Epithelial cell of proximal tubule (primary cell): ENCODE measurements around the gene FFAR2. TPM values are rescaled to one million over a fixed set of nuclear protein-coding genes. Genes with fewer than 3 reads are reported as not detected.
"Not testable (repeated sequence)": the region's sequence is repeated elsewhere in the genome, so short reads cannot be mapped to it uniquely, and the experiment has no call there.

Experiments used
- DNase-seq: peaks from one replicate; pipeline ENCODE4 v3.0.0-alpha.2; 2011; ENCODE audit warnings: low read depth
- H3K4me3 ChIP-seq: 2 replicates; pipeline ENCODE4 v1.5.1; 2011; ENCODE audit warnings: low read depth, mild to moderate bottlenecking, low read length
- CTCF ChIP-seq: conservative IDR thresholded peaks from 2 replicates; pipeline ENCODE4 v1.5.1; 2012; ENCODE audit warnings: low read depth, mild to moderate bottlenecking, low read length
- total RNA-seq: library from RNA; depleted of rRNA; stranded (reverse); fragments of >200 nt; gene quantifications from 2 replicates; pipeline ENCODE4 v1.2.3, GENCODE V29; 2015

The FFAR2 gene
- total RNA-seq, 1 donor from 2014 or later: not detected

- no peak for TF ChIP-seq CTCF
- no peak for DNase-seq
- H3K4me3 ChIP-seq: no peak overlapping the region
These were observed 31.7 kb upstream of the FFAR2 start for GRCh38 chr19:35416331-35416730.

GRCh38 chr19:35417278-35417677 lies 30.8 kb upstream of the FFAR2 start:
- no peak for TF ChIP-seq CTCF
- no peak overlapping the region for H3K4me3 ChIP-seq

GRCh38 chr19:35417713-35418534 lies 30.1 kb upstream of the FFAR2 start:
- no peak for DNase-seq
- TF ChIP-seq CTCF: no peak
- H3K4me3 ChIP-seq: no peak overlapping the region

More at GRCh38 chr19:35417278-35417677, 30.8 kb upstream of the FFAR2 start:
- no peak for DNase-seq

GRCh38 chr19:35419046-35419445 lies 29.0 kb upstream of the FFAR2 start:
- H3K4me3 ChIP-seq: no peak overlapping the region
- TF ChIP-seq CTCF: no peak
- no peak for DNase-seq

- no peak for TF ChIP-seq CTCF
- no peak for DNase-seq
- no peak overlapping the region for H3K4me3 ChIP-seq
These were observed 28.3 kb upstream of the FFAR2 start for GRCh38 chr19:35419805-35420204.

- no peak for DNase-seq
- TF ChIP-seq CTCF: no peak
- no peak overlapping the region for H3K4me3 ChIP-seq
These were observed 26.7 kb upstream of the FFAR2 start for GRCh38 chr19:35421362-35421761.

GRCh38 chr19:35423406-35423805 lies 24.7 kb upstream of the FFAR2 start:
- H3K4me3 ChIP-seq, DNase-seq: not testable (repeated sequence)
